Liver (tissue), 9 donors: ENCODE results near the gene ACTN1. TPM values are rescaled to one million over a fixed set of nuclear protein-coding genes. Genes with fewer than 3 reads are reported as not detected.

Experiments
- DNase-seq: peaks from one replicate; pipeline ENCODE4 v3.0.0-alpha.2; 2017; ENCODE audit warnings: low spot score
- H3K27ac ChIP-seq, 2 donors: one replicate each; pipeline ENCODE4 v1.7.0; 2013; ENCODE audit warnings: inconsistent platforms in 2 of 2, low read length in 2 of 2, control low read depth in 1 of 2, low read depth in 1 of 2, mild to moderate bottlenecking in 1 of 2
- H3K27me3 ChIP-seq, 4 donors: one replicate each; pipeline versions ENCODE4 v1.6.1 to v1.7.0; 2013; ENCODE audit warnings: low read length in 3 of 4, inconsistent platforms in 1 of 4, mild to moderate bottlenecking in 1 of 4, moderate library complexity in 1 of 4; ENCODE audit not compliant: control insufficient read depth in 4 of 4, insufficient read depth in 4 of 4
- H3K36me3 ChIP-seq, 4 donors: one replicate each; pipeline versions ENCODE4 v1.6.1 to v1.7.0; 2013; ENCODE audit warnings: low read length in 3 of 4, mild to moderate bottlenecking in 3 of 4, low read depth in 1 of 4, moderate library complexity in 1 of 4; ENCODE audit not compliant: control insufficient read depth in 4 of 4, insufficient read depth in 3 of 4
- H3K4me1 ChIP-seq, 4 donors: one replicate each; pipeline versions ENCODE4 v1.6.1 to v1.7.0; 2013; ENCODE audit warnings: low read length in 3 of 4, mild to moderate bottlenecking in 3 of 4, moderate library complexity in 1 of 4; ENCODE audit not compliant: control insufficient read depth in 4 of 4, insufficient read depth in 4 of 4
- H3K4me3 ChIP-seq, 3 donors: one replicate each; pipeline versions ENCODE4 v1.6.1 to v1.7.0; 2013; ENCODE audit warnings: low read length in 3 of 3, control low read depth in 1 of 3, low read depth in 1 of 3, mild to moderate bottlenecking in 1 of 3
- H3K9ac ChIP-seq, 2 donors: one replicate each; pipeline ENCODE4 v1.7.0; 2013; ENCODE audit warnings: low read length in 2 of 2, mild to moderate bottlenecking in 2 of 2, moderate library complexity in 2 of 2, control low read depth in 1 of 2, low read depth in 1 of 2
- H3K9me3 ChIP-seq, 4 donors: one replicate each; pipeline versions ENCODE4 v1.6.1 to v1.7.0; 2013; ENCODE audit warnings: low read length in 3 of 4; ENCODE audit not compliant: control insufficient read depth in 4 of 4
- EGR1 ChIP-seq, 2 donors: IDR thresholded peaks; 2 replicates each; pipeline ENCODE4 v1.6.1; 2016 to 2018; ENCODE audit warnings: antibody characterized with exemption in 2 of 2, low read depth in 2 of 2
- FOXA2 ChIP-seq: IDR thresholded peaks from 2 replicates; pipeline ENCODE4 v1.6.1; 2016; ENCODE audit warnings: antibody characterized with exemption
- GABPA ChIP-seq, 2 donors: IDR thresholded peaks in 1 of 2; conservative IDR thresholded peaks in 1 of 2; 2 replicates each; pipeline ENCODE4 v1.6.1; 2016; ENCODE audit warnings: antibody characterized with exemption in 2 of 2, mild to moderate bottlenecking in 1 of 2, moderate library complexity in 1 of 2
- HNF4G ChIP-seq: IDR thresholded peaks from 2 replicates; pipeline ENCODE4 v1.6.1; 2016; ENCODE audit warnings: antibody characterized with exemption
- JUND ChIP-seq, 2 donors: IDR thresholded peaks; 2 replicates each; pipeline ENCODE4 v1.6.1; 2016; ENCODE audit warnings: antibody characterized with exemption in 2 of 2
- NR2F2 ChIP-seq: IDR thresholded peaks from 2 replicates; pipeline ENCODE4 v1.6.1; 2016; ENCODE audit warnings: antibody characterized with exemption
- RAD21 ChIP-seq, 2 donors: IDR thresholded peaks; 2 replicates each; pipeline ENCODE4 v1.6.1; 2016; ENCODE audit warnings: antibody characterized with exemption in 2 of 2, mild to moderate bottlenecking in 2 of 2
- SP1 ChIP-seq: IDR thresholded peaks from 2 replicates; pipeline ENCODE4 v1.6.1; 2018; ENCODE audit warnings: antibody characterized with exemption, mild to moderate bottlenecking
- TAF1 ChIP-seq: conservative IDR thresholded peaks from 2 replicates; pipeline ENCODE4 v1.6.1; 2016; ENCODE audit warnings: antibody characterized with exemption, mild to moderate bottlenecking
- YY1 ChIP-seq: IDR thresholded peaks from 2 replicates; pipeline ENCODE4 v1.6.1; 2016; ENCODE audit warnings: antibody characterized with exemption, mild to moderate bottlenecking
- WGBS: extraction: QIAGEN DNeasy Blood & Tissue Kit; methylation state at CpG from one replicate; pipeline ENCODE4 v1.1.7; 2013; 5-methylcytosine and 5-hydroxymethylcytosine counted together
- polyA plus RNA-seq, 2 donors: library from polyadenylated mRNA; stranded (reverse) in 1 of 2; unstranded in 1 of 2; fragments of 200-250 nt in 1 of 2; fragments of >200 nt in 1 of 2; fragmentation: Nextera tagmentation in 1 of 2; extraction: Ambion mirVana in 1 of 2; gene quantifications; one replicate each; pipeline versions ENCODE4 v1.2.1 to v1.2.3, GENCODE V29; 2013 to 2015
- total RNA-seq, 2 donors: library from RNA; depleted of rRNA; stranded (reverse); fragments of >200 nt; gene quantifications; one replicate each; pipeline ENCODE4 v1.2.3, GENCODE V29; 2014
- TF ChIP-seq, protein P1 (sequence below): IDR thresholded peaks from 2 replicates; pipeline ENCODE4 v1.6.1; 2016; ENCODE audit warnings: antibody characterized with exemption
- TF ChIP-seq, protein P2 (sequence below): IDR thresholded peaks from 2 replicates; pipeline ENCODE4 v1.6.1; 2016; ENCODE audit warnings: antibody characterized with exemption
- donor health status: healthy.
- donor health status: healthy.
- donor health status: healthy.
- donor health status: healthy.
- donor health status: healthy.

ACTN1 gene
- total and polyA plus RNA-seq, 4 donors: 36.2 to 100 (median 63.1) TPM

DNA sequence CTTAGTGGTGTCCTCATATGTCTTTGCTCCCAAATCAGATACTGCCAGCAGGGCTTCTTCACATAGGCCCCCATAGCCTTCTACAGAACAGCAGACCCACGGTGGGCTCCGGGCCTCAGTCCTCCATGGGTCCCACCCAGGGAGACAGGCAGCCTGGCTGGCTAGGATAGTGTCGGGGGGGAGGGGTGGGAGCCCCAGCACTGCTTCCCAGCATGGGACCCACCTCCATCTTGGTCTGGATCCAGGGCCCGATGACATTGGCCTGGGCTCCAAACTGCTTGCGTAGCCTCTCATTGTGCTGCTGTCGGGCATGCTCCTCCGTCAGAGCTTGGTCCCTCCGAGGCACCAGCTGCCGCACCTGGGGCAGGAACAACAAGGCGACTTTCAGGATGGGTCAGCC is 96.9 kb downstream of the ACTN1 start:
- no peaks in the 10 kb centered on the region for H3K27me3 ChIP-seq
- H3K4me3 ChIP-seq: no peak overlapping the region
- H3K36me3 ChIP-seq: peaks cover 16 to 75% (median 51%) of the 10 kb centered on the region in 4 donors
- no peak overlapping the region for H3K9ac ChIP-seq
- no peak for DNase-seq
- no peak for TF ChIP-seq EGR1 (IDR thresholded peaks at IDR 0.05; ENCODE audit: low read depth in 2 of 2)
- TF ChIP-seq FOXA2: no peak
- H3K9me3 ChIP-seq: no peaks in the 10 kb centered on the region
- no peak overlapping the region for H3K27ac ChIP-seq
- H3K4me1 ChIP-seq: peaks cover 11 to 15% (median 12%) of the 10 kb centered on the region in 4 donors
- WGBS: 97% methylated on average over 10 of the region's 10 CpGs

DNA sequence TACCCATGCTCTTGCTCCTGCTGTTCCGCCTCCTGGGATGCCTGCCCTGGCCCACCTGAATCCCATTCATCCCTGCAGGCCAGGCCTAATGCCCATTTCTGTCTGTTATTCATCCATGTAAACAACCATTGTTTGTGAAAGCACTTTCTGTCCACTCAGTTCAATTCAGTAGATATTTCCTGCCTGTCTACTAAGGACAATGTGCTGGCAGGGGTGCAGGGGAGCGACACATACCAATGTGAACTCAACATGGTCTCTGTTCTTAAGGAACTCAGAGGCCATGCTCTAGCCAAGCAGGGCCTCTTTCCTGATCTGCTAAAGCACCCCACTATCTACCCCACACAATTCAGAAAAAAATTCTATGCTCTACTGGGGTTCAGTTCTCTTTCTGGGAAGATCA is 97.7 kb downstream of the ACTN1 start:
- H3K36me3 ChIP-seq: peaks cover 20 to 83% (median 59%) of the 10 kb centered on the region in 4 donors
- peaks cover 11 to 15% (median 12%) of the 10 kb centered on the region in 4 donors for H3K4me1 ChIP-seq
- no peak overlapping the region for H3K9ac ChIP-seq
- 96% methylated on average over 2 of the region's 2 CpGs for WGBS
- H3K27ac ChIP-seq: no peak overlapping the region
- H3K4me3 ChIP-seq: no peak overlapping the region
- no peaks in the 10 kb centered on the region for H3K9me3 ChIP-seq
- no peaks in the 10 kb centered on the region for H3K27me3 ChIP-seq
- TF ChIP-seq NR2F2: no peak
- no peak for TF ChIP-seq TAF1
- no peak for TF ChIP-seq FOXA2
- no peak for TF ChIP-seq RAD21 (IDR thresholded peaks at IDR 0.05)
- TF ChIP-seq HNF4G: no peak
- TF ChIP-seq SP1: no peak
- TF ChIP-seq JUND (IDR thresholded peaks at IDR 0.05): no peak
- no peak for TF ChIP-seq EGR1 (IDR thresholded peaks at IDR 0.05; ENCODE audit: low read depth in 2 of 2)
- TF ChIP-seq GABPA (IDR thresholded peaks at IDR 0.05 in 1 of 2, conservative IDR thresholded peaks at IDR 0.05 in 1 of 2): no peak
- no peak for TF ChIP-seq YY1
- DNase-seq: no peak

DNA sequence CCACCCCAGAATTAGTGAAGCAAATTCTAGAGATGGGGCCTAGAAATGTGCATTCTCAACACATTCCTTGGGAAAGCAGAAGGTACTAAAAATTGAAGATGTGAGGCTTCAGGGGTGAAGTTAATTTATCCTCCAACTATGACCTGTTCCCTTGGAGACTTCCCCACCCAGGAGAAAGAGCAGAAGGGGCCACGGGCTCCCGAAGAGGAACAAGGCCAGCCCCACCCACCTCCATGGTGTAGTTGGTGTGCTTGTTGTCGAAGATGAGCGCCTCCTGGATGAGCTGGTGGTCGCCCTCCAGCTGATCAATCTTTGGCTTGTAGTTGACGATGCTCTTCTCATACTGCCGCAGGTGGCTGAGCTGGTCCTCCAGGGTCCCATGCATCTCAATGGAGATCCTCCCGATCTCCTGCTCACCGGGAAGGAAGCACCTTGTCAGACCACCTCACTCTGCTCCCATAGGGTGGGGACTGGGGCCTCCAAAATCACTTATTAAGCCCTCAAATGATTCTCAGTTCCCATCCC is 98.5 kb downstream of the ACTN1 start:
- no peak for DNase-seq
- WGBS: 96% methylated on average over 9 of the region's 9 CpGs
- Histone ChIP-seq H3K9ac (no peak overlapping the region), H3K36me3 (peaks cover 24 to 85% (median 60%) of the 10 kb centered on the region in 4 donors), H3K9me3 (no peaks in the 10 kb centered on the region), H3K27ac (no peak overlapping the region), H3K4me3 (no peak overlapping the region), H3K27me3 (no peaks in the 10 kb centered on the region), H3K4me1 (peaks cover 11 to 15% (median 12%) of the 10 kb centered on the region in 4 donors)
- no peak for TF ChIP-seq TAF1
- TF ChIP-seq, protein P1, sequence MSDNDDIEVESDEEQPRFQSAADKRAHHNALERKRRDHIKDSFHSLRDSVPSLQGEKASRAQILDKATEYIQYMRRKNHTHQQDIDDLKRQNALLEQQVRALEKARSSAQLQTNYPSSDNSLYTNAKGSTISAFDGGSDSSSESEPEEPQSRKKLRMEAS: no peak
- TF ChIP-seq SP1: no peak
- TF ChIP-seq, protein P2, sequence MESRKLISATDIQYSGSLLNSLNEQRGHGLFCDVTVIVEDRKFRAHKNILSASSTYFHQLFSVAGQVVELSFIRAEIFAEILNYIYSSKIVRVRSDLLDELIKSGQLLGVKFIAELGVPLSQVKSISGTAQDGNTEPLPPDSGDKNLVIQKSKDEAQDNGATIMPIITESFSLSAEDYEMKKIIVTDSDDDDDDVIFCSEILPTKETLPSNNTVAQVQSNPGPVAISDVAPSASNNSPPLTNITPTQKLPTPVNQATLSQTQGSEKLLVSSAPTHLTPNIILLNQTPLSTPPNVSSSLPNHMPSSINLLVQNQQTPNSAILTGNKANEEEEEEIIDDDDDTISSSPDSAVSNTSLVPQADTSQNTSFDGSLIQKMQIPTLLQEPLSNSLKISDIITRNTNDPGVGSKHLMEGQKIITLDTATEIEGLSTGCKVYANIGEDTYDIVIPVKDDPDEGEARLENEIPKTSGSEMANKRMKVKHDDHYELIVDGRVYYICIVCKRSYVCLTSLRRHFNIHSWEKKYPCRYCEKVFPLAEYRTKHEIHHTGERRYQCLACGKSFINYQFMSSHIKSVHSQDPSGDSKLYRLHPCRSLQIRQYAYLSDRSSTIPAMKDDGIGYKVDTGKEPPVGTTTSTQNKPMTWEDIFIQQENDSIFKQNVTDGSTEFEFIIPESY: no peak
